ENCODE results near the gene MEFV. TPM values are rescaled to one million over a fixed set of nuclear protein-coding genes. Genes with fewer than 3 reads are reported as not detected.

Gene MEFV
- total and polyA plus RNA-seq, 10 of the 15 experiments (the other 5 are each of a cell fraction or from before 2014, with no cell fraction given) = 0.03 to 0.11 (median 0.09) TPM; not detected in 5

GRCh38 chr16:3282730-3283542 is 26.5 kb upstream of the MEFV start, which contains the start of gene ZNF263 (continued):
- 0 out of 2 replicates have a peak, but pooled peaks have one; percentile 22 for TF ChIP-seq CEBPZ (IDR thresholded peaks at IDR 0.05; ENCODE audit: low read depth, low read length)
- TF ChIP-seq CEBPB (IDR thresholded peaks at IDR 0.05; ENCODE audit: borderline replicate concordance in 1 of 2, low read depth in 2 of 2, low read length in 2 of 2) = 0 out of 4 replicates have a peak, but pooled peaks of 1 of the 2 experiments have one; percentile 18
- no peak for TF ChIP-seq ZNF24 (IDR thresholded peaks at IDR 0.05)
- TF ChIP-seq PRDM15 (CRISPR knock-in tag; IDR thresholded peaks at IDR 0.05) = no peak
- TF ChIP-seq ZSCAN29 (IDR thresholded peaks at IDR 0.05) = no peak
- TF ChIP-seq SIX5 (IDR thresholded peaks at IDR 0.05; ENCODE audit: low read depth, low read length, severe bottlenecking) = peak; percentile 82
